ENCODE measurements around the gene GPR62.

The GPR62 gene

GRCh38 chr3:51975852-51976549, 20.8 kb downstream of the GPR62 start:
- Histone ChIP-seq H3K27ac (no peak overlapping the region), H3K36me3 (no peaks in the 10 kb centered on the region), H3K4me1 (ENCODE audit: control insufficient read depth in 1 of 2, insufficient read depth in 1 of 2, low read depth in 1 of 2, low read length in 1 of 2) (peaks cover 26 to 27% of the 10 kb centered on the region in 2 experiments), H3K9me3 (no peaks in the 10 kb centered on the region), H3K27me3 (peaks cover 9% of the 10 kb centered on the region), H3K4me3 (ENCODE audit: low read depth in 1 of 2, low read length in 1 of 2) (peak overlapping the region; percentile 76)
- no peak for TF ChIP-seq CTCF (IDR thresholded peaks at IDR 0.05)

GRCh38 chr3:51977446-51978142, 22.4 kb downstream of the GPR62 start:
- H3K36me3 ChIP-seq: no peaks in the 10 kb centered on the region
- H3K9me3 ChIP-seq: no peaks in the 10 kb centered on the region
- peaks cover 9% of the 10 kb centered on the region for H3K27me3 ChIP-seq
- H3K27ac ChIP-seq: no peak overlapping the region
- no peak overlapping the region for H3K4me3 ChIP-seq (ENCODE audit: low read depth in 1 of 2, low read length in 1 of 2)
- H3K4me1 ChIP-seq (ENCODE audit: control insufficient read depth in 1 of 2, insufficient read depth in 1 of 2, low read depth in 1 of 2, low read length in 1 of 2): peaks cover 30 to 34% of the 10 kb centered on the region in 2 experiments
- no peak for TF ChIP-seq CTCF (IDR thresholded peaks at IDR 0.05)

- no peaks in the 10 kb centered on the region for H3K36me3 ChIP-seq
- peaks cover 9% of the 10 kb centered on the region for H3K27me3 ChIP-seq
- H3K9me3 ChIP-seq: no peaks in the 10 kb centered on the region
- no peak overlapping the region for H3K4me3 ChIP-seq (ENCODE audit: low read depth in 1 of 2, low read length in 1 of 2)
- TF ChIP-seq CTCF (IDR thresholded peaks at IDR 0.05): no peak
- no peak overlapping the region for H3K27ac ChIP-seq
- peaks cover 35 to 39% of the 10 kb centered on the region in 2 experiments for H3K4me1 ChIP-seq (ENCODE audit: control insufficient read depth in 1 of 2, insufficient read depth in 1 of 2, low read depth in 1 of 2, low read length in 1 of 2)
Observed at GRCh38 chr3:51978143-51978502, 22.9 kb downstream of the GPR62 start.

GRCh38 chr3:51980253-51980652, 25.1 kb downstream of the GPR62 start:
- Histone ChIP-seq H3K36me3 (no peaks in the 10 kb centered on the region), H3K4me3 (ENCODE audit: low read depth in 1 of 2, low read length in 1 of 2) (no peak overlapping the region), H3K27ac (no peak overlapping the region), H3K27me3 (peaks cover 8% of the 10 kb centered on the region), H3K9me3 (no peaks in the 10 kb centered on the region), H3K4me1 (ENCODE audit: control insufficient read depth in 1 of 2, insufficient read depth in 1 of 2, low read depth in 1 of 2, low read length in 1 of 2) (peaks cover 23 to 24% of the 10 kb centered on the region in 2 experiments)
- no peak for TF ChIP-seq CTCF (IDR thresholded peaks at IDR 0.05)

- no peaks in the 10 kb centered on the region for H3K9me3 ChIP-seq
- no peaks in the 10 kb centered on the region for H3K36me3 ChIP-seq
- H3K27ac ChIP-seq: peak overlapping the region; percentile 50
- peaks cover 17 to 18% of the 10 kb centered on the region in 2 experiments for H3K4me1 ChIP-seq (ENCODE audit: control insufficient read depth in 1 of 2, insufficient read depth in 1 of 2, low read depth in 1 of 2, low read length in 1 of 2)
- H3K4me3 ChIP-seq (ENCODE audit: low read depth in 1 of 2, low read length in 1 of 2): peak overlapping the region; percentile 72 to 77
- no peaks in the 10 kb centered on the region for H3K27me3 ChIP-seq
- TF ChIP-seq CTCF (IDR thresholded peaks at IDR 0.05): peak; percentile 16
Observed at GRCh38 chr3:51982352-51982837, 27.2 kb downstream of the GPR62 start.

Data from neutrophil (primary cell).